ENCODE results near the gene PDE6H.

Gene PDE6H

GRCh38 chr12:14950982-14951746, 21.7 kb upstream of the PDE6H start:
- in situ Hi-C loops (cut with MboI; ENCODE audit: low sequenced_read_pairs), result loop anchor here (25.0 kb wide), 1 partner anchor 1764 kb away; the partner anchor contains the start of gene EMP1

- in situ Hi-C loops (cut with MboI; ENCODE audit: low sequenced_read_pairs), result loop anchor here (25.0 kb wide), 1 partner anchor 1765 kb away; the partner anchor contains the start of gene EMP1
These were observed 21.0 kb upstream of the PDE6H start for GRCh38 chr12:14951851-14952250.

GRCh38 chr12:14952299-14952921, 20.4 kb upstream of the PDE6H start:
- in situ Hi-C loops (cut with MboI; ENCODE audit: low sequenced_read_pairs), result loop anchor here (25.0 kb wide), 1 partner anchor 1765 kb away; the partner anchor contains the start of gene EMP1

GRCh38 chr12:14953752-14954151, 19.1 kb upstream of the PDE6H start:
- in situ Hi-C loops (cut with MboI; ENCODE audit: low sequenced_read_pairs), result loop anchor here (25.0 kb wide), 1 partner anchor 1766 kb away; the partner anchor contains the start of gene EMP1

GRCh38 chr12:14954269-14954668, 18.6 kb upstream of the PDE6H start:
- in situ Hi-C loops (cut with MboI; ENCODE audit: low sequenced_read_pairs), result loop anchor here (25.0 kb wide), 1 partner anchor 1767 kb away; the partner anchor contains the start of gene EMP1

GRCh38 chr12:14956024-14956891, 16.6 kb upstream of the PDE6H start:
- in situ Hi-C loops (cut with MboI; ENCODE audit: low sequenced_read_pairs), result loop anchor here (25.0 kb wide), 1 partner anchor 1769 kb away; the partner anchor contains the start of gene EMP1

GRCh38 chr12:14956905-14957304, 15.9 kb upstream of the PDE6H start:
- in situ Hi-C loops (cut with MboI; ENCODE audit: low sequenced_read_pairs), result loop anchor here (25.0 kb wide), 1 partner anchor 1770 kb away; the partner anchor contains the start of gene EMP1

GRCh38 chr12:14957551-14958168, 15.2 kb upstream of the PDE6H start:
- in situ Hi-C loops (cut with MboI; ENCODE audit: low sequenced_read_pairs), result loop anchor here (25.0 kb wide), 1 partner anchor 1770 kb away; the partner anchor contains the start of gene EMP1

- in situ Hi-C loops (cut with MboI; ENCODE audit: low sequenced_read_pairs), result loop anchor here (25.0 kb wide), 1 partner anchor 1771 kb away; the partner anchor contains the start of gene EMP1
These were observed 14.3 kb upstream of the PDE6H start for GRCh38 chr12:14958361-14959125.

- in situ Hi-C loops (cut with MboI; ENCODE audit: low sequenced_read_pairs), result loop anchor here (25.0 kb wide), 1 partner anchor 1772 kb away; the partner anchor contains the start of gene EMP1
These were observed 13.8 kb upstream of the PDE6H start for GRCh38 chr12:14959126-14959440.

GRCh38 chr12:14959463-14959862, 13.4 kb upstream of the PDE6H start:
- in situ Hi-C loops (cut with MboI; ENCODE audit: low sequenced_read_pairs), result loop anchor here (25.0 kb wide), 1 partner anchor 1772 kb away; the partner anchor contains the start of gene EMP1

GRCh38 chr12:14959916-14960496, 12.8 kb upstream of the PDE6H start:
- in situ Hi-C loops (cut with MboI; ENCODE audit: low sequenced_read_pairs), result loop anchor here (25.0 kb wide), 1 partner anchor 1773 kb away; the partner anchor contains the start of gene EMP1

GRCh38 chr12:14960548-14961465, 12.0 kb upstream of the PDE6H start:
- in situ Hi-C loops (cut with MboI; ENCODE audit: low sequenced_read_pairs), result loop anchor here (25.0 kb wide), 1 partner anchor 1774 kb away; the partner anchor contains the start of gene EMP1

- in situ Hi-C loops (cut with MboI; ENCODE audit: low sequenced_read_pairs), result loop anchor here (25.0 kb wide), 1 partner anchor 1774 kb away; the partner anchor contains the start of gene EMP1
These were observed 11.2 kb upstream of the PDE6H start, which contains the start of gene ARHGDIB for GRCh38 chr12:14961466-14962152. Gene ARHGDIB, minus strand, starts transcription at chr12:14961601. Its CDS starts 10,889 bp downstream, at chr12:14950712.

- in situ Hi-C loops (cut with MboI; ENCODE audit: low sequenced_read_pairs), result loop anchor here (25.0 kb wide), 1 partner anchor 1775 kb away; the partner anchor contains the start of gene EMP1
These were observed 10.7 kb upstream of the PDE6H start for GRCh38 chr12:14962153-14962539.

- in situ Hi-C loops (cut with MboI; ENCODE audit: low sequenced_read_pairs), result loop anchor here (25.0 kb wide), 1 partner anchor 1775 kb away; the partner anchor contains the start of gene EMP1
These were observed 10.0 kb upstream of the PDE6H start for GRCh38 chr12:14962797-14963196.

GRCh38 chr12:14963520-14963919, 9.3 kb upstream of the PDE6H start:
- in situ Hi-C loops (cut with MboI; ENCODE audit: low sequenced_read_pairs), result loop anchor here (25.0 kb wide), 1 partner anchor 1776 kb away; the partner anchor contains the start of gene EMP1

All from HL-60/S4 treated with phorbol 12-myristate 13-acetate at 8.2 ng/mL for 4 days and 3 days (cell line).